Omental fat pad (tissue), 4 donors: Measurements from ENCODE around the gene C2orf66. TPM values are rescaled to one million over a fixed set of nuclear protein-coding genes. Genes with fewer than 3 reads are reported as not detected.

Experiments used
- ATAC-seq: fragments of 150-250 bp; one replicate; pipeline ENCODE4 v1.9.1; 2016; ENCODE audit warnings: mild to moderate bottlenecking, moderate library complexity; ENCODE audit not compliant: low FRiP score
- DNase-seq: peaks from one replicate; pipeline ENCODE4 v3.0.0-alpha.2; 2019; ENCODE audit warnings: low spot score
- total RNA-seq, 4 donors: library from RNA; depleted of rRNA; stranded (reverse); fragments of >200 nt; gene quantifications; one replicate each; pipeline ENCODE4 v1.1.0, GENCODE V29; 2016
- TF ChIP-seq, protein P1 (sequence below), 3 donors: fragments of 450-650 bp; IDR thresholded peaks; one replicate each; pipeline ENCODE4 v1.5.1; 2016 to 2017; ENCODE audit warnings: antibody characterized with exemption in 3 of 3, mild to moderate bottlenecking in 3 of 3, moderate library complexity in 2 of 3

C2orf66 gene
- total RNA-seq, 4 donors from 2014 or later = 0.38 to 8.1 TPM; not detected in 2

GRCh38 chr2:196808083-196808665 is 981 bp downstream of the C2orf66 start:
- DNase-seq (no peak), ATAC-seq (no peak)
- TF ChIP-seq, protein P1, sequence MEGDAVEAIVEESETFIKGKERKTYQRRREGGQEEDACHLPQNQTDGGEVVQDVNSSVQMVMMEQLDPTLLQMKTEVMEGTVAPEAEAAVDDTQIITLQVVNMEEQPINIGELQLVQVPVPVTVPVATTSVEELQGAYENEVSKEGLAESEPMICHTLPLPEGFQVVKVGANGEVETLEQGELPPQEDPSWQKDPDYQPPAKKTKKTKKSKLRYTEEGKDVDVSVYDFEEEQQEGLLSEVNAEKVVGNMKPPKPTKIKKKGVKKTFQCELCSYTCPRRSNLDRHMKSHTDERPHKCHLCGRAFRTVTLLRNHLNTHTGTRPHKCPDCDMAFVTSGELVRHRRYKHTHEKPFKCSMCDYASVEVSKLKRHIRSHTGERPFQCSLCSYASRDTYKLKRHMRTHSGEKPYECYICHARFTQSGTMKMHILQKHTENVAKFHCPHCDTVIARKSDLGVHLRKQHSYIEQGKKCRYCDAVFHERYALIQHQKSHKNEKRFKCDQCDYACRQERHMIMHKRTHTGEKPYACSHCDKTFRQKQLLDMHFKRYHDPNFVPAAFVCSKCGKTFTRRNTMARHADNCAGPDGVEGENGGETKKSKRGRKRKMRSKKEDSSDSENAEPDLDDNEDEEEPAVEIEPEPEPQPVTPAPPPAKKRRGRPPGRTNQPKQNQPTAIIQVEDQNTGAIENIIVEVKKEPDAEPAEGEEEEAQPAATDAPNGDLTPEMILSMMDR (IDR thresholded peaks at IDR 0.05) = no peak

DNA sequence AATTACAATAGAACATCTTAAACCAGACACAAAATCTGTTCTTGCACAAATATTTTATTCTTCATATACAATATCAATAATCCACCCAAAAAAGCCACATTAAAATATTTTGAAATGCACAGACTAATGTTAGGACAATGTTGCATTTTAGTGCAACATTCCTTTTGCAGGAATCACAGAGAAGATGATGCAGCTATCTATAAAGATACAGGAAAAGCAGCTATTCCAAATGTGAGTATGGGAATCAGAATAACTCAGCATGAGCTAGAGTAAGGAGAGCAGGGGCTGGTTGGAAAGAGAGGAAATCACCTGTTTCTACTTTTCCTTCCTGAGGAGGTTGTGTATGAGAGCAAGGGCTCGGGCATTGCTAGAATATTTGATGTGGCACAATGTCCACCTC is 4.8 kb downstream of the C2orf66 start:
- DNase-seq = no peak
- ATAC-seq = no peak
- TF ChIP-seq, protein P1 (IDR thresholded peaks at IDR 0.05) = no peak

DNA sequence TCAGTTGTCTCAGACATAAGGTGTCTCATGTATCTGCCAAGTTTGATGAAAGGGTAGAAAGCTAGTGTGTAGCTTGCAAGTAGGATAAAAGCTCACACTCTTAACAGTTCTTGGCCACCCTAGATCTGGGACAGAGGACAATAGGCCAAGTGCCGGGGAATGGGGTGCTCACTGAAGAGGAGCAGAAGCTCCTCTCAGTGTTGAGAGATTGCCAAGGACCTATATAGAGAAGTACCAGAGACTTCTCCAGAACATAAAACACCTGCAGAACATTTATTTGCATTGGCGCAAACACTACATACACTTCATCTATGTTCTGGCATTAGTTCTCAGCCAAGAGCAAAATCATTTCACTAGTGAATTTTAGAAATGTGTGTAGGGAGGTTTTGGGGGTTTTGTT is 6.8 kb downstream of the C2orf66 start:
- ATAC-seq = no peak
- TF ChIP-seq, protein P1 (IDR thresholded peaks at IDR 0.05) = no peak
- no peak for DNase-seq

DNA sequence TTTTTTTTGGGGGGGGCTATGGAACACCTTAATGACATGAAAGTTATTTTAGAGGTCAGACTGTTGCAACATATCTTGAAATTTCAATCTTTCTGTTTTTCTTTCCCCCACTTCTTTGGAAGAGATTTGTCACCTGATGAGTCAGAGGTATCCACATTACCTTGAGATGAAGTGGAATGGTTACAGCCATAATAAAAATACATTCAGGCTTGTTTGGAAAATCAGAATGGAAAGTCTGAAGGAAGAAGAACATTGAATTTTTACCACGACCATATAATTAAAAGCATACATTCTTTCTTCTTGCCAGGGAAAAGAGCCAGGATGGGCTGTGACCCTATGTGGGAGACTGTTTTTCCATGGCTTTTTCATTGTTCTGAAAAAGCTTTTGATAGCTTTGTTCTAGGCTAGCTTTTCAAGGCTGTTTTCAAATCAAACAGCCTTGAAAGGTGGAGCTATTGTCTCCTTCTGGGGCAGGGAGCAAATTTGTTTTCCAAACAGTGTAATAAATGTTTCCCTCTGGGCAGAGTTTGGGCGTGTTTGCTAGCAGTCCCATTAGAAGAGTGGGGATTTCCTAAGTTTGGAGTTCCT is 7.4 kb downstream of the C2orf66 start:
- DNase-seq (no peak), ATAC-seq (no peak)
- TF ChIP-seq, protein P1 (IDR thresholded peaks at IDR 0.05) = no peak

DNA sequence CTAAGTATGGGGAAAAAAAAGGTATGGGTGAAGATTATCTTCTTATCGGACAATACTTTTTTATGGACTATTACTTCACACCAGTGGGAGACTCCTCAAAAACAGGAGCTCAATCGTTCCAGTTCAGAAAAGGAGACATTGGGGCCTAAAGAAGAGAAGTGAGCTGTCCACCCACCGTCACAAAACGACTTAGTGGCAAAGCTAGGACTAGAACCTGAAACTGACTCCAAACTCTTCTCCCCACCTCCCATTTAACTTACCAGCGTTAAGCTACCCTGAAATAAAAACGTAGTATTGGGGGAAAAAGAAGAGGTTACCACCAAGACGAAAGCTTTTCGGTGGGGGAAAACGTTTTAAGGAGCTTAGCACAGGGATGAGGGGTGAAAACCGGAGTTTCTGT is 10.2 kb downstream of the C2orf66 start:
- no peak for ATAC-seq
- no peak for DNase-seq
- TF ChIP-seq, protein P1 (IDR thresholded peaks at IDR 0.05) = no peak

GRCh38 chr2:196792865-196793264 is 16.3 kb downstream of the C2orf66 start:
- no peak for ATAC-seq
- TF ChIP-seq, protein P1 (IDR thresholded peaks at IDR 0.05) = no peak
- no peak for DNase-seq

DNA sequence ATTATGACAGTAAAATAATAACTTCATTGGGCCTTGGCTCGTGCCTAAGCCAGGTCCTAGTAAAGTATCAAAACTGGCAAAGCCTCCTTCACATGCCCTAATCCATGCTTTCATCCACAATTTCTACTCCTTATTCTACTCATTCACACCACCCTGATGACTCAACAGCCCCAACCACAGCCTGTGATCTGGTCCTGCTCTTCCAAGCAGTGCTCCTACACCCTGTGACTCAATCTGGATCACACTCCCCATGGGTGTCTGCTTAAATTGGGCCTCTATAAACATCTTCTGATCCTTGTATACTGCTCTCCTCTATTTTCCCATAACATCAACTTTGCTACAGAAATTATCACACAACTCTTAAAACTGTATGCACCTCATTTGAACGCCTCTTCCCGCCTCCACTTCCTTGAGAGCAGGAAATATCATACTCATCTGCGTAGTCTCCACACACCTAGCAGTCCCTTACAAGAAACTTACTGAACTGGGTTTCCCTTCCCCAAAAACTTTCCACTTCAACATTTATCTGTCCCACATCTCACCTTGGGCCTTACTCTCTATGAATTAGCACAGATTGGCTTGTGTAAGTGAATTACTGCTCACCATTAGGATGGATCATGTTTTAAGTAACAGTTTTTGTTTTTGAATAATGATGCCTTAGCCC is 25.6 kb downstream of the C2orf66 start:
- DNase-seq (no peak), ATAC-seq (no peak)
- TF ChIP-seq, protein P1 (IDR thresholded peaks at IDR 0.05) = no peak
